H1 (cell line): ENCODE results near the gene CIRBP. TPM values are rescaled to one million over a fixed set of nuclear protein-coding genes. Genes with fewer than 3 reads are reported as not detected.

Source experiments
- ATF2 ChIP-seq: IDR thresholded peaks from 2 replicates; pipeline ENCODE4 v1.6.1; 2012; ENCODE audit warnings: low read length, inconsistent platforms
- BCL11A ChIP-seq, 2 experiments: IDR thresholded peaks; one replicate each; pipeline ENCODE4 v1.6.1; 2011; ENCODE audit warnings: low read depth in 2 of 2, low read length in 2 of 2, mild to moderate bottlenecking in 2 of 2
- CHD1 ChIP-seq: IDR thresholded peaks from 2 replicates; pipeline ENCODE4 v1.6.1; 2012; ENCODE audit warnings: low read depth, low read length, improper control_type of control experiment
- RFX5 ChIP-seq: IDR thresholded peaks from 2 replicates; pipeline ENCODE4 v1.6.1; 2011; ENCODE audit warnings: low read depth, low read length, improper control_type of control experiment, borderline replicate concordance
- TAF7 ChIP-seq: optimal IDR thresholded peaks from 2 replicates; pipeline ENCODE3; 2011; ENCODE audit warnings: low read depth, mild to moderate bottlenecking, inconsistent platforms, low read length, moderate library complexity, borderline replicate concordance
- polyA plus RNA-seq, 7 experiments: library from polyadenylated mRNA; depleted of rRNA in 3 of 7; stranded (reverse) in 5 of 7; unstranded in 2 of 7; fragments of >200 nt in 5 of 7; fragments of 200-250 nt in 2 of 7; gene quantifications; 1 replicate in 5 of 7; 2 replicates in 1 of 7; 4 replicates in 1 of 7; pipeline versions ENCODE4 v1.2.1 to v1.2.3, GENCODE V29; 2011 to 2013; ENCODE audit warnings: missing spikeins in 2 of 7, mixed read lengths in 2 of 7
- total RNA-seq: library from RNA; stranded (reverse); fragmentation: NEBNext Ultra II Directional; extraction: Animal tissue kit (Norgen Biotek cat#: 25700); gene quantifications from 2 replicates; pipeline ENCODE4 v1.2.1, GENCODE V29; 2021

The CIRBP gene
- total and polyA plus RNA-seq, 2 of the 8 experiments (the other 6 are each of a cell fraction or from before 2014, with no cell fraction given) = 175 to 199 TPM

GRCh38 chr19:1253514-1254080, 15.5 kb upstream of the CIRBP start (continued):
- TF ChIP-seq ATF2 (no peak), TAF7 (no peak), BCL11A (IDR thresholded peaks at IDR 0.05; ENCODE audit: low read depth in 2 of 2, low read length in 2 of 2) (no peak), CHD1 (no peak), RFX5 (no peak)
